HEK293 (cell line): Measurements from ENCODE around the gene DCST1.

ENCODE experiments used
- CTCF ChIA-PET: fragments of 350-600 bp; formaldehyde crosslinking; extraction: SDS; loops from one replicate; lab custom pipeline; 2021; ENCODE audit warnings: antibody characterized with exemption; lab: Yijun Ruan, JAX
- POLR2A ChIA-PET: fragments of 300-600 bp; formaldehyde crosslinking; extraction: SDS; loops from one replicate; lab custom pipeline; 2020; ENCODE audit warnings: antibody characterized with exemption, inconsistent platforms; lab: Yijun Ruan, JAX
- H3K27ac ChIP-seq: fragments of 200-500 bp; sonication (Bioruptor generic); 2 replicates; pipeline ENCODE4 v1.5.1; 2014; ENCODE audit warnings: low read depth, low read length, control low read depth, inconsistent platforms; ENCODE audit errors: extremely low read depth
- H3K36me3 ChIP-seq, 2 experiments: fragments of 200-500 bp in 1 of 2; sonication (Bioruptor generic) in 1 of 2; 1 replicate in 1 of 2; 2 replicates in 1 of 2; pipeline ENCODE4 v1.5.1; 2014 to 2017; ENCODE audit warnings: inconsistent platforms in 2 of 2, low read length in 2 of 2; ENCODE audit not compliant: control insufficient read depth in 2 of 2, insufficient read depth in 1 of 2
- H3K4me1 ChIP-seq: fragments of 200-500 bp; sonication (Bioruptor generic); 2 replicates; pipeline ENCODE4 v1.5.1; 2014; ENCODE audit warnings: mild to moderate bottlenecking, low read length, inconsistent platforms; ENCODE audit not compliant: control insufficient read depth, insufficient read depth
- H3K4me3 ChIP-seq: 2 replicates; pipeline ENCODE4 v1.5.1; 2011; ENCODE audit warnings: low read depth, mild to moderate bottlenecking, control low read depth, low read length, moderate library complexity
- H3K9me3 ChIP-seq: fragments of 200-500 bp; sonication (Bioruptor generic); 2 replicates; pipeline ENCODE4 v1.5.1; 2014; ENCODE audit warnings: low read depth, low read length, inconsistent platforms; ENCODE audit not compliant: control insufficient read depth, insufficient read depth
- CTCF ChIP-seq: fragments of 450-650 bp; formaldehyde crosslinking; IDR thresholded peaks from 2 replicates; pipeline ENCODE4 v1.5.1; 2016; ENCODE audit warnings: missing biosample characterization, missing genetic modification characterization
- FEZF1 ChIP-seq: fragments of 450-650 bp; formaldehyde crosslinking; IDR thresholded peaks from 2 replicates; pipeline ENCODE4 v1.5.1; 2016; ENCODE audit warnings: missing biosample characterization, missing genetic modification characterization
- GLIS1 ChIP-seq: fragments of 450-650 bp; formaldehyde crosslinking; IDR thresholded peaks from 2 replicates; pipeline ENCODE4 v1.5.1; 2016; ENCODE audit warnings: missing biosample characterization, missing genetic modification characterization
- KLF1 ChIP-seq: fragments of 450-650 bp; formaldehyde crosslinking; IDR thresholded peaks from 2 replicates; pipeline ENCODE4 v1.5.1; 2016; ENCODE audit warnings: missing biosample characterization, missing genetic modification characterization
- PBX3 ChIP-seq: sonication (generic); formaldehyde crosslinking; IDR thresholded peaks from 2 replicates; pipeline ENCODE4 v1.8.1; 2022; ENCODE audit warnings: mild to moderate bottlenecking, moderate library complexity, missing genetic modification reagents
- PRDM2 ChIP-seq: fragments of 450-650 bp; formaldehyde crosslinking; IDR thresholded peaks from 2 replicates; pipeline ENCODE4 v1.5.1; 2016; ENCODE audit warnings: missing biosample characterization, missing genetic modification characterization, borderline replicate concordance
- SCRT2 ChIP-seq: fragments of 450-650 bp; formaldehyde crosslinking; IDR thresholded peaks from 2 replicates; pipeline ENCODE4 v1.5.1; 2016; ENCODE audit warnings: missing biosample characterization, missing genetic modification characterization
- SP7 ChIP-seq: fragments of 450-650 bp; formaldehyde crosslinking; IDR thresholded peaks from 2 replicates; pipeline ENCODE4 v1.5.1; 2016; ENCODE audit warnings: missing biosample characterization, missing genetic modification characterization
- WT1 ChIP-seq: fragments of 450-650 bp; formaldehyde crosslinking; IDR thresholded peaks from 2 replicates; pipeline ENCODE4 v1.5.1; 2016; ENCODE audit warnings: missing biosample characterization, missing genetic modification characterization
- ZIC2 ChIP-seq: fragments of 450-650 bp; formaldehyde crosslinking; IDR thresholded peaks from 2 replicates; pipeline ENCODE4 v1.5.1; 2016; ENCODE audit warnings: missing biosample characterization, missing genetic modification characterization
- ZNF292 ChIP-seq: fragments of 450-650 bp; formaldehyde crosslinking; IDR thresholded peaks from 2 replicates; pipeline ENCODE4 v1.5.1; 2016; ENCODE audit warnings: low read depth, missing biosample characterization, missing genetic modification characterization, borderline replicate concordance
- ZNF311 ChIP-seq: fragments of 450-650 bp; formaldehyde crosslinking; IDR thresholded peaks from 2 replicates; pipeline ENCODE4 v1.5.1; 2017; ENCODE audit warnings: missing biosample characterization, missing genetic modification characterization, borderline replicate concordance
- ZNF335 ChIP-seq: fragments of 450-650 bp; formaldehyde crosslinking; conservative IDR thresholded peaks from 2 replicates; pipeline ENCODE4 v1.5.1; 2016; ENCODE audit warnings: missing biosample characterization, missing genetic modification characterization
- ZNF366 ChIP-seq: fragments of 450-650 bp; formaldehyde crosslinking; conservative IDR thresholded peaks from 2 replicates; pipeline ENCODE4 v1.5.1; 2016; ENCODE audit warnings: missing biosample characterization, missing genetic modification characterization
- ZNF394 ChIP-seq: fragments of 450-650 bp; formaldehyde crosslinking; IDR thresholded peaks from 2 replicates; pipeline ENCODE4 v1.5.1; 2016; ENCODE audit warnings: missing biosample characterization, missing genetic modification characterization, mild to moderate bottlenecking, moderate library complexity, borderline replicate concordance
- ZNF449 ChIP-seq: fragments of 450-650 bp; formaldehyde crosslinking; IDR thresholded peaks from 2 replicates; pipeline ENCODE4 v1.5.1; 2017; ENCODE audit warnings: missing biosample characterization, mild to moderate bottlenecking, missing genetic modification characterization, moderate library complexity
- ZNF521 ChIP-seq: fragments of 450-650 bp; formaldehyde crosslinking; IDR thresholded peaks from 2 replicates; pipeline ENCODE4 v1.5.1; 2017; ENCODE audit warnings: missing biosample characterization, mild to moderate bottlenecking, missing genetic modification characterization
- ZNF549 ChIP-seq: fragments of 450-650 bp; IDR thresholded peaks from 2 replicates; pipeline ENCODE4 v1.5.1; 2018; ENCODE audit warnings: missing biosample characterization, missing genetic modification characterization, mild to moderate bottlenecking, inconsistent platforms, moderate library complexity
- ZNF585B ChIP-seq: fragments of 450-650 bp; formaldehyde crosslinking; IDR thresholded peaks from 2 replicates; pipeline ENCODE4 v1.5.1; 2016; ENCODE audit warnings: missing biosample characterization, missing genetic modification characterization
- ZNF596 ChIP-seq: fragments of 450-650 bp; IDR thresholded peaks from 2 replicates; pipeline ENCODE4 v1.5.0; 2018; ENCODE audit warnings: missing biosample characterization, mild to moderate bottlenecking, missing genetic modification characterization, moderate library complexity
- ZNF600 ChIP-seq: fragments of 450-650 bp; formaldehyde crosslinking; IDR thresholded peaks from 2 replicates; pipeline ENCODE4 v1.5.1; 2016; ENCODE audit warnings: missing biosample characterization, missing genetic modification characterization
- ZNF791 ChIP-seq: fragments of 450-650 bp; formaldehyde crosslinking; IDR thresholded peaks from 2 replicates; pipeline ENCODE4 v1.5.1; 2016; ENCODE audit warnings: missing biosample characterization, missing genetic modification characterization
- ZNF830 ChIP-seq: fragments of 450-650 bp; IDR thresholded peaks from 2 replicates; pipeline ENCODE4 v1.5.0; 2018; ENCODE audit warnings: missing biosample characterization, missing genetic modification characterization, low read depth, mild to moderate bottlenecking, moderate library complexity

The DCST1 gene

GRCh38 chr1:154990276-154990675, 43.3 kb upstream of the DCST1 start:
- peaks cover 3 to 51% of the 10 kb centered on the region in 2 experiments; a peak in 2 of 3 replicates for H3K36me3 ChIP-seq
- TF ChIP-seq ZNF394 (tag by site-specific recombination) (no peak), ZNF449 (tag by site-specific recombination) (no peak), ZNF292 (tag by site-specific recombination) (no peak), ZNF335 (tag by site-specific recombination) (no peak), ZNF791 (tag by site-specific recombination) (no peak)
- H3K4me1 ChIP-seq: no peaks in the 10 kb centered on the region
- no peak overlapping the region for H3K4me3 ChIP-seq
- H3K27ac ChIP-seq: no peak overlapping the region
- H3K9me3 ChIP-seq: no peaks in the 10 kb centered on the region
- POLR2A ChIA-PET: interaction anchor here (0.5 kb wide), 1 partner anchor 17 kb away, joined by 6 read pairs; no protein-coding TSS in a partner anchor
- CTCF ChIA-PET: interaction anchor here (0.6 to 1.0 kb wide), 3 partner anchors 9 to 95 kb away, joined by 3 to 7 read pairs (median 4); partner anchors contain the start of gene PYGO2

GRCh38 chr1:154992721-154993571, 40.7 kb upstream of the DCST1 start:
- POLR2A ChIA-PET: interaction anchor here (1.0 to 3.3 kb wide), 8 partner anchors 9 to 337 kb away, joined by 3 to 28 read pairs (median 4); partner anchors contain the start of genes CKS1B, FLAD1 and PBXIP1
- Histone ChIP-seq H3K4me3 (no peak overlapping the region), H3K9me3 (no peaks in the 10 kb centered on the region), H3K36me3 (peaks cover 0 to 36% of the 10 kb centered on the region in 2 experiments; a peak in 2 of 3 replicates), H3K27ac (no peak overlapping the region), H3K4me1 (no peaks in the 10 kb centered on the region)
- CTCF ChIA-PET: interaction anchor here (0.8 to 8.9 kb wide), 10 partner anchors 9 to 67 kb away, joined by 3 to 55 read pairs (median 4); partner anchors contain the start of genes FLAD1 and PYGO2
- TF ChIP-seq ZNF521: no peak
- no peak for TF ChIP-seq ZNF549
- TF ChIP-seq ZNF830 (tag by site-specific recombination): no peak
- TF ChIP-seq GLIS1 (tag by site-specific recombination): no peak
- 0 out of 2 replicates have a peak, but pooled peaks have one; percentile 32 for TF ChIP-seq FEZF1
- peak; percentile 94 for TF ChIP-seq ZIC2 (tag by site-specific recombination)
- TF ChIP-seq SCRT2 (tag by site-specific recombination): peak; percentile 76
- TF ChIP-seq ZNF366 (tag by site-specific recombination): no peak
- no peak for TF ChIP-seq ZNF596
- TF ChIP-seq ZNF311: no peak
- peak; percentile 46; the same call in 1 of the 2 replicates for TF ChIP-seq KLF1 (tag by site-specific recombination)
- no peak for TF ChIP-seq WT1 (tag by site-specific recombination)
- TF ChIP-seq PRDM2 (tag by site-specific recombination): no peak
- peak; percentile 71 for TF ChIP-seq CTCF (tag by site-specific recombination)
- TF ChIP-seq ZNF600 (tag by site-specific recombination): peak; percentile 81
- TF ChIP-seq PBX3 (CRISPR knock-in tag): no peak
- TF ChIP-seq ZNF585B (tag by site-specific recombination): no peak
- peak; percentile 57 for TF ChIP-seq SP7 (tag by site-specific recombination)
